ENCODE data around the gene NUDT11.
"Not testable (repeated sequence)": the region's sequence is repeated elsewhere in the genome, so short reads cannot be mapped to it uniquely, and the experiment has no call there.

NUDT11 gene

DNA sequence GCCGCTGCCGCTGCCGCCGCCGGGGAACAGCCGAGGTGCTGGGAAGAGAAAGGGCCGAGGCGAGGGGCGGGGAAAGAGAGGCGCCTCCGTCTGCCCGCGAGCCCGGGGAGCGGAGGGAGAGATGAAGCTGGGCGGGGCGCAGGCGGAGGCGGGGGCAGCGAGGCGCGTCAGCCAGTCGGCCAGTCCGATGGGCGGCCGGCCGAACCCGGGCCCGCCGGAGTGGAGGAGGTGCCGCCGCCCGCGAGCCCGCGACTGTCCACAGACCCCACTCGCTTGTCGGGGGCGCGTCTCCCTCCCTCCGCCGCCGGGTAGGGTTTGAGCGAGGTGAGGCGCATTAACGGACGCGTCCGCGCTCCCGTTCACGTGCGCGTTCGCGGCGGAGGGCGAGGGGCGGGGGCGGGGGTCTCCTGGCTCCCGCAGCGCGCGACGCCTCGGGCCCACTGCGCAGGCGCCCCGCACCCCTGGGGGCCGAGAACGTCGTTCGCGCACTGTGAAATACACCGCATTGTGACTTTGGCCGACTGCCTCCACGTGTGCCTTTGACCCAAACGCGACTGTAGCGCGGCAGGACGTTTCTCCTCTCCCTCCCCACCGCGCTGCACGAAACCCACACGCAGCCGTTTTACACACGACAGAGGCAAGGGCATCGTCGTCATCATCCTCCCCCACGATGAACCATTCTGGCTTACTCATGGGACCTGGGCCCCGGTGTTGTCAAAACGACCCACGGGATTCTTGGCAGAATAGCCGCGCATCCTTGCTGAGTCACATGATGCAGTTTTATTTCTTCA lies at the start of gene NUDT11:
TSS of gene NUDT11 (minus strand) at position 92 of the 791 bp plus-strand sequence. CDS start 148 bp downstream, outside the sequence.
- TF ChIP-seq, protein P1, sequence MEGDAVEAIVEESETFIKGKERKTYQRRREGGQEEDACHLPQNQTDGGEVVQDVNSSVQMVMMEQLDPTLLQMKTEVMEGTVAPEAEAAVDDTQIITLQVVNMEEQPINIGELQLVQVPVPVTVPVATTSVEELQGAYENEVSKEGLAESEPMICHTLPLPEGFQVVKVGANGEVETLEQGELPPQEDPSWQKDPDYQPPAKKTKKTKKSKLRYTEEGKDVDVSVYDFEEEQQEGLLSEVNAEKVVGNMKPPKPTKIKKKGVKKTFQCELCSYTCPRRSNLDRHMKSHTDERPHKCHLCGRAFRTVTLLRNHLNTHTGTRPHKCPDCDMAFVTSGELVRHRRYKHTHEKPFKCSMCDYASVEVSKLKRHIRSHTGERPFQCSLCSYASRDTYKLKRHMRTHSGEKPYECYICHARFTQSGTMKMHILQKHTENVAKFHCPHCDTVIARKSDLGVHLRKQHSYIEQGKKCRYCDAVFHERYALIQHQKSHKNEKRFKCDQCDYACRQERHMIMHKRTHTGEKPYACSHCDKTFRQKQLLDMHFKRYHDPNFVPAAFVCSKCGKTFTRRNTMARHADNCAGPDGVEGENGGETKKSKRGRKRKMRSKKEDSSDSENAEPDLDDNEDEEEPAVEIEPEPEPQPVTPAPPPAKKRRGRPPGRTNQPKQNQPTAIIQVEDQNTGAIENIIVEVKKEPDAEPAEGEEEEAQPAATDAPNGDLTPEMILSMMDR (IDR thresholded peaks at IDR 0.05; ENCODE audit: insufficient read depth, low read length, poor library complexity, severe bottlenecking) = no peak
- peak; percentile 18 for DNase-seq (ENCODE audit: extremely low read depth, insufficient read length)
- no peaks in the 10 kb centered on the region for H3K27me3 ChIP-seq (replicated peaks; ENCODE audit: control insufficient read depth, insufficient read depth, low read length)
- H3K36me3 ChIP-seq (ENCODE audit: control insufficient read depth, insufficient read depth, low read length) = no peaks in the 10 kb centered on the region
- H3K4me3 ChIP-seq (replicated peaks; ENCODE audit: low read depth, low read length) = peak within 1 kb of the TSS; percentile 14; the same call in 1 of the 2 replicates

- no peak for DNase-seq (ENCODE audit: extremely low read depth, insufficient read length)
- Histone ChIP-seq H3K27me3 (replicated peaks; ENCODE audit: control insufficient read depth, insufficient read depth, low read length) (no peaks in the 10 kb centered on the region), H3K36me3 (ENCODE audit: control insufficient read depth, insufficient read depth, low read length) (no peaks in the 10 kb centered on the region), H3K4me3 (replicated peaks; ENCODE audit: low read depth, low read length) (no peak overlapping the region)
- TF ChIP-seq, protein P1 (IDR thresholded peaks at IDR 0.05; ENCODE audit: insufficient read depth, low read length, poor library complexity, severe bottlenecking) = no peak
Observed at GRCh38 chrX:51520393-51520792, 24.0 kb upstream of the NUDT11 start.

- not testable (repeated sequence) for H3K36me3 ChIP-seq (ENCODE audit: control insufficient read depth, insufficient read depth, low read length); DNase-seq (ENCODE audit: extremely low read depth, insufficient read length); H3K4me3 ChIP-seq (replicated peaks; ENCODE audit: low read depth, low read length); H3K27me3 ChIP-seq (replicated peaks; ENCODE audit: control insufficient read depth, insufficient read depth, low read length)
Observed at GRCh38 chrX:51519131-51519530, 22.7 kb upstream of the NUDT11 start.

GRCh38 chrX:51507551-51507950 lies 11.2 kb upstream of the NUDT11 start:
- no peak for DNase-seq (ENCODE audit: extremely low read depth, insufficient read length)
- Histone ChIP-seq H3K36me3 (ENCODE audit: control insufficient read depth, insufficient read depth, low read length) (no peaks in the 10 kb centered on the region), H3K4me3 (replicated peaks; ENCODE audit: low read depth, low read length) (no peak overlapping the region), H3K27me3 (replicated peaks; ENCODE audit: control insufficient read depth, insufficient read depth, low read length) (no peaks in the 10 kb centered on the region)
- TF ChIP-seq, protein P1 (IDR thresholded peaks at IDR 0.05; ENCODE audit: insufficient read depth, low read length, poor library complexity, severe bottlenecking) = no peak

DNA sequence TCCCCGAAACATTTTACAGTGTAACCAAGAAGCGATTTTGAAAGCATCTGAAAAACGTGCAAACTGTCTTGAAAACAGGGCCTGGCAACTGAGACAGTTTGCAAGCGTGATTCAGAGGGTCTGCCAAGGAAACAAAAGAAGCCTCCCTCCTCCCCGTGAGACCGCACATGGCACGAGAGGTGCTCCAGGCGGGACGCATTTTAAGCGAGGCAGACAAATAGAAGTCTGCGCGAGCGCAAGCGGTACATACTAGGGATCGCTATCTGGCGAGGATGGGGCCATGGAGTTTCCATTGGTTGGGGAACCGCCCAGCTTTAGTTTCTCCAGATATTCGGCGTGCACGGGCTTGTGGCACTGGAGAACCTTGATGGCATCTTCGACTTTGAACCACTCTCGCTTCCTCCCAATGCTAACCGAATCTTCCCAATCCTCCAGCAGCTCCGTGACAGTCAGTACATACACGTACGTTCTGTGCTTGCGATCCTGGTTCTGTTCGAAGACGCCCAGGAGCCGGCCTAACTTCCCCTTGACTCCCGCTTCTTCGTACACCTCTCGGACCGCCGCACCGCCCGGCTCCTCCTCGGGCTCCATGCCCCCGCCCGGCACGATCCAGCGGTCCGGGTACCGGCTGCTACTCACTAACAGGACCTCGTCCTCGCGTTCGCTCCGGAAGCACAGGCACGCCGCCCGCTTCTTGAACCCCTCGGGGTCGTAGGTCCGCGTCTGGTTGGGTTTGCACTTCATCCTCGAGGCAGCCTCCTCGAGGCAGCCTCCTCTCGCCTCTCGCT lies 497 bp downstream of the NUDT11 start:
- peak; percentile 0 for DNase-seq (ENCODE audit: extremely low read depth, insufficient read length)
- H3K36me3 ChIP-seq (ENCODE audit: control insufficient read depth, insufficient read depth, low read length); H3K27me3 ChIP-seq (replicated peaks; ENCODE audit: control insufficient read depth, insufficient read depth, low read length): not testable (repeated sequence)
- 0 out of 2 replicates have a peak overlapping the region, but pooled peaks have one; percentile 10 for H3K4me3 ChIP-seq (replicated peaks; ENCODE audit: low read depth, low read length)

- DNase-seq (ENCODE audit: extremely low read depth, insufficient read length) = no peak
Observed at GRCh38 chrX:51494409-51494808, 2.0 kb downstream of the NUDT11 start.

More at GRCh38 chrX:51494409-51494808, 2.0 kb downstream of the NUDT11 start:
- no peaks in the 10 kb centered on the region for H3K27me3 ChIP-seq (replicated peaks; ENCODE audit: control insufficient read depth, insufficient read depth, low read length)
- H3K4me3 ChIP-seq (replicated peaks; ENCODE audit: low read depth, low read length) = no peak overlapping the region
- H3K36me3 ChIP-seq (ENCODE audit: control insufficient read depth, insufficient read depth, low read length) = no peaks in the 10 kb centered on the region
- TF ChIP-seq, protein P1 (IDR thresholded peaks at IDR 0.05; ENCODE audit: insufficient read depth, low read length, poor library complexity, severe bottlenecking) = no peak

Measured in GM06990 (cell line).